Measurements from ENCODE around the gene WDR77.

The WDR77 gene

GRCh38 chr1:111439461-111440351 is 9.3 kb downstream of the WDR77 start:
- no peak for DNase-seq (ENCODE audit: low read depth, low spot score)

GRCh38 chr1:111436726-111437125 is 12.3 kb downstream of the WDR77 start:
- DNase-seq (ENCODE audit: low read depth, low spot score), result no peak

- DNase-seq (ENCODE audit: low read depth, low spot score), result no peak
These were observed 24.8 kb downstream of the WDR77 start for GRCh38 chr1:111424281-111424680.

- DNase-seq (ENCODE audit: low read depth, low spot score), result no peak
These were observed 26.3 kb downstream of the WDR77 start for GRCh38 chr1:111422546-111423391.

GRCh38 chr1:111420377-111420776 is 28.7 kb downstream of the WDR77 start:
- DNase-seq (ENCODE audit: low read depth, low spot score), result peak; percentile 38

GRCh38 chr1:111419037-111419436 is 30.0 kb downstream of the WDR77 start:
- DNase-seq (ENCODE audit: low read depth, low spot score), result no peak

GRCh38 chr1:111417755-111418154 is 31.3 kb downstream of the WDR77 start:
- DNase-seq (ENCODE audit: low read depth, low spot score), result no peak

GRCh38 chr1:111415461-111415860 is 33.6 kb downstream of the WDR77 start:
- no peak for DNase-seq (ENCODE audit: low read depth, low spot score)

GRCh38 chr1:111414756-111415155 is 34.3 kb downstream of the WDR77 start:
- no peak for DNase-seq (ENCODE audit: low read depth, low spot score)

GRCh38 chr1:111412839-111413238 is 36.2 kb downstream of the WDR77 start:
- no peak for DNase-seq (ENCODE audit: low read depth, low spot score)

GRCh38 chr1:111407301-111407700 is 41.8 kb downstream of the WDR77 start:
- DNase-seq (ENCODE audit: low read depth, low spot score), result no peak

GRCh38 chr1:111406321-111406768 is 42.7 kb downstream of the WDR77 start:
- DNase-seq (ENCODE audit: low read depth, low spot score), result peak; percentile 55

GRCh38 chr1:111404588-111404987 is 44.5 kb downstream of the WDR77 start:
- DNase-seq (ENCODE audit: low read depth, low spot score), result no peak

GRCh38 chr1:111402083-111402482 is 47.0 kb downstream of the WDR77 start:
- DNase-seq (ENCODE audit: low read depth, low spot score), result no peak

- peak; percentile 32 for DNase-seq (ENCODE audit: low read depth, low spot score)
These were observed 49.1 kb downstream of the WDR77 start for GRCh38 chr1:111399792-111400610.

- no peak for DNase-seq (ENCODE audit: low read depth, low spot score)
These were observed 56.6 kb downstream of the WDR77 start for GRCh38 chr1:111392460-111392945.

GRCh38 chr1:111392042-111392441 is 57.0 kb downstream of the WDR77 start:
- DNase-seq (ENCODE audit: low read depth, low spot score), result no peak

All from ELF-1 (cell line).